ENCODE data around the gene SERPIND1.

- TF ChIP-seq, protein P1, sequence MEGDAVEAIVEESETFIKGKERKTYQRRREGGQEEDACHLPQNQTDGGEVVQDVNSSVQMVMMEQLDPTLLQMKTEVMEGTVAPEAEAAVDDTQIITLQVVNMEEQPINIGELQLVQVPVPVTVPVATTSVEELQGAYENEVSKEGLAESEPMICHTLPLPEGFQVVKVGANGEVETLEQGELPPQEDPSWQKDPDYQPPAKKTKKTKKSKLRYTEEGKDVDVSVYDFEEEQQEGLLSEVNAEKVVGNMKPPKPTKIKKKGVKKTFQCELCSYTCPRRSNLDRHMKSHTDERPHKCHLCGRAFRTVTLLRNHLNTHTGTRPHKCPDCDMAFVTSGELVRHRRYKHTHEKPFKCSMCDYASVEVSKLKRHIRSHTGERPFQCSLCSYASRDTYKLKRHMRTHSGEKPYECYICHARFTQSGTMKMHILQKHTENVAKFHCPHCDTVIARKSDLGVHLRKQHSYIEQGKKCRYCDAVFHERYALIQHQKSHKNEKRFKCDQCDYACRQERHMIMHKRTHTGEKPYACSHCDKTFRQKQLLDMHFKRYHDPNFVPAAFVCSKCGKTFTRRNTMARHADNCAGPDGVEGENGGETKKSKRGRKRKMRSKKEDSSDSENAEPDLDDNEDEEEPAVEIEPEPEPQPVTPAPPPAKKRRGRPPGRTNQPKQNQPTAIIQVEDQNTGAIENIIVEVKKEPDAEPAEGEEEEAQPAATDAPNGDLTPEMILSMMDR (IDR thresholded peaks at IDR 0.05), result no peak
- no peak for TF ChIP-seq POLR2A (IDR thresholded peaks at IDR 0.05)
These were observed 23.3 kb upstream of the SERPIND1 start for GRCh38 chr22:20750461-20751184.

All from esophagus squamous epithelium (tissue), 4 donors.